ENCODE results near the gene CLEC2D. TPM values are rescaled to one million over a fixed set of nuclear protein-coding genes. Genes with fewer than 3 reads are reported as not detected.
"Not testable (repeated sequence)": the region's sequence is repeated elsewhere in the genome, so short reads cannot be mapped to it uniquely, and the experiment has no call there.

The CLEC2D gene
- total and polyA plus RNA-seq, 2 donors, result 3.4 to 31.2 TPM

DNA sequence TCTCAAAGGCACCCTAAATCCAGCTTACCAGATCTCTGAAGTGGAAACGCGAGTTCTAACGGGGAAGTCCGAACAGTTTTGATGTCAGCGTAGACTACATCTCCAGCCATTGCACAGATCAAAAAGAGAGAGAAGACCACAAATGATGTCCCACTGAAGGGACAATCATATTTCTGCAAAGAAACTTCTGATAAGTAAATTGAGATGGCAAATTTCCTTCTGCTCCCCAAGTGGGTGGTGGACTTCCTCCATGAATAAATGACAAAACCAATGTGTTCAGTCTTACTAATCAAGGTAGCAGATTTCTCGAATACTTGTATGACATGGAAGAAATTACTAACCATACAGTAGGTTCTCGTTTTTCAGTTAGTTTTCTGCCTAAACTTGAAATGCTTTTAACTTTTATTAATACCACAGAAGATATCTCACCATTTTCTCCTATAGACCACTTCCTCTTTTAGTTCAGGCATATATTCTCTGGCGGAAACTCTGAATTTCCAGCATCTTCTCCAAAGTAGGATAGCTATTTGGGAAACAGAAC, 63.5 kb downstream of the CLEC2D start, which contains the start of gene CLECL1:
TSS of gene CLECL1 (minus strand) at position 177 of the 541 bp plus-strand sequence.
- no peak within 1 kb of the TSS for H3K4me3 ChIP-seq (ENCODE audit: low read depth, low read length)
- H3K36me3 ChIP-seq (ENCODE audit: insufficient read depth), result no peaks in the 10 kb centered on the region
- DNase-seq (ENCODE audit: extremely low spot score), result no peak
- no peak within 1 kb of the TSS for H3K27ac ChIP-seq (ENCODE audit: low read depth)
- H3K4me1 ChIP-seq (ENCODE audit: insufficient read depth), result no peaks in the 10 kb centered on the region
- 84% methylated on average over 8 of the region's 8 CpGs for whole genome bisulfite sequencing

DNA sequence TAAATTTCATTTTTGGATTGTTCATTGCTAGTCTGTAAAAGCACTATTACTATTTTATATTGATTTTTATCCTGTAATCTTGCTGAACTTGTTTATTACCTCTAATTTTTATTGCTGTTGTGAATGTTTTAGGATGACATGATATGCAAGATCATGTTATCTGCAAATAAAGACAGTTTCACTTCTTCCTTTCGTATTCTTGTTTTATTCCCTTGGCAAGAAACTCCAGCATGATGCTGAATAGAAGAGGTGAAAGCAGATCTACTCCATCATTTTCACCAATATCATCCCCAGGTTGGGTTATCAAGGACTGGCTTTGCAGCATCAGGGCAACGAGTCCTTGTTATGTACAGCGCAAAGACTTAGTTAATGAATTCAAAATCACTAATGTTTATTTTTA, 66.1 kb downstream of the CLEC2D start:
- 81% methylated on average over 3 of the region's 3 CpGs for WGBS

DNA sequence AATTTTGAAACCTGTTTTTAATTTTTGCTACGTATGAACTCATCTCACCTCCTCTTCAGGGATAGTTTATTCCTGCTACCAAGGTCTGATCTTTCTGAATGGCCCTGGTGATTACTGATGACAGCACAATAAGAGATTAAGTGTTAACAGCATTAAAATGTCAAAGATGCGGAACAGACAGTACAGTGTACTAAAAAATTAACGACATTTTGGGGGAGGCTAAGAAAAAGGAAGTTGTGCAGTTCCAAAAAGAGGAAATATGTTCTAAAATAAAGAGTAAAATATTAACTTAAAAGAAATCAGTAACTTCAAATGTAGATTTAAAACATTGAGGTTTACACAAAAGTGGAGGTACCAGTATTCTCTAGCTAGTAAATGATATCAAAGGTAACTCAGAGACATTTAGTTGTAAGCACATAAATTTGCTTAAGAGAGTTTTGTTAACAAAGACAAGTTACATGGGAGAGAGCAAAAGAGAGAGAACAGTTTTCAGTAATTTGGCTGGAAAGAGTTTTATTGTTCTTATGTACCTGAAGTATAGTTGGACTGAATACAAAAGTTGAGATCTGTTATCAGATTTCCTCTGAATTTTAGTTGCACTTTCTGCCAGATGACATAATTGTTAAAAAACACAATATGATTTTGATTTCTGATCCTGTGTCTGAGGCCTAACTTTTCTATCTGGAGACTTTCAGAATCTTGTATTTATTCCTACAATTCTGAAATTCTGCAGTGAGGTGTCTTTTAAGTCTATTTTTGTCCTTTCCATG, 67.6 kb downstream of the CLEC2D start:
- no peak for DNase-seq (ENCODE audit: extremely low spot score)
- Histone ChIP-seq H3K4me3 (ENCODE audit: low read depth, low read length) (no peak overlapping the region), H3K4me1 (ENCODE audit: insufficient read depth) (no peaks in the 10 kb centered on the region), H3K27ac (ENCODE audit: low read depth) (no peak overlapping the region), H3K36me3 (ENCODE audit: insufficient read depth) (no peaks in the 10 kb centered on the region)
- WGBS, result 34% methylated on average over 3 of the region's 3 CpGs

More for the DNA sequence above, 66.1 kb downstream of the CLEC2D start:
- H3K4me1 ChIP-seq (ENCODE audit: insufficient read depth), result no peaks in the 10 kb centered on the region
- H3K36me3 ChIP-seq (ENCODE audit: insufficient read depth), result no peaks in the 10 kb centered on the region
- H3K27ac ChIP-seq (ENCODE audit: low read depth), result no peak overlapping the region
- H3K4me3 ChIP-seq (ENCODE audit: low read depth, low read length), result no peak overlapping the region
- no peak for DNase-seq (ENCODE audit: extremely low spot score)

DNA sequence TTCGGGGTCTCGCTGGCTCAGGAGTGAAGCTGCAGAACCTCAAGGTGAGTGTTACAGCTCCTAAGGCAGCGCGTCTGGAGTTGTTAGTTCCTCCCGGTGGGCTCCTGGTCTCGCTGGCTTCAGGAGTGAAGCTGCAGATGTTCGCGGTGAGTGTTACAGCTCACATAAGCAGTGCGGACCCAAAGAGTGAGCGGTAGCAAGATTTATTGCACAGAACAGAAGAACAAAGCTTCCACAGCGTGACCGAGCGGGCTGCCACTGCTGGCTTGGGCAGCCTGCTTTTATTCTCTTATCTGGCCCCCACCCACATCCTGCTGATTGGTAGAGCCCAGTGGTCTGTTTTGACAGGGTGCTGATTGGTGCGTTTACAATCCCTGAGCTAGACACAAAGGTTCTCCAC, 69.4 kb downstream of the CLEC2D start:
- not testable (repeated sequence) for H3K4me3 ChIP-seq (ENCODE audit: low read depth, low read length); H3K36me3 ChIP-seq (ENCODE audit: insufficient read depth); H3K27ac ChIP-seq (ENCODE audit: low read depth); DNase-seq (ENCODE audit: extremely low spot score); H3K4me1 ChIP-seq (ENCODE audit: insufficient read depth)
- 86% methylated on average over 14 of the region's 14 CpGs for WGBS

DNA sequence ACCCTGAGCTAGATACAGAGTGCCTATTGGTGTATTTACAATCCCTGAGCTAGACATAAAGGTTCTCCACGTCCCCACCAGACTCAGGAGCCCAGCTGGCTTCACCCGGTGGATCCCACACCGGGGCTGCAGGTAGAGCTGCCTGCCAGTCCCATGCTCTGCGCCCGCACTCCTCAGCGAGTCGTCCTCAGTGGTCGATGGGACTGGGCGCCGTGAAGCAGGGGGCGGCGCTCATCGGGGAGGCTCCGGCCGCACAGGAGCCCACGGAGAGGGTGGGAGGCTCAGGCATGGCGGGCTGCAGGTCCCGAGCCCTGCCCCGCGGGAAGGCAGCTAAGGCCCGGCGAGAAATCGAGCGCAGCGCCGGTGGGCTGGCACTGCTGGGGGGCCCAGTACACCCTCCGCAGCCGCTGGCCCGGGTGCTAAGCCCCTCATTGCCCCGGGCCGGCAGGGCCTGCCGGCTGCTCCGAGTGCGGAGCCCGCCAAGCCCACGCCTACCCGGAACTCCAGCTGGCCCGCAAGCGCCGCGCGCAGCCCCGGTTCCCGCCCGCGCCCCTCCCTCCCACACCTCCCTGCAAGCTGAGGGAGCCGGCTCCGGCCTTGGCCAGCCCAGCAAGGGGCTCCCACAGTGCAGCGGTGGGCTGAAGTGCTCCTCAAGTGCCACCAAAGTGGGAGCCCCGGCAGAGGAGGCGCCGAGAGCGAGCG, 70.0 kb downstream of the CLEC2D start:
- not testable (repeated sequence) for H3K27ac ChIP-seq (ENCODE audit: low read depth)

DNA sequence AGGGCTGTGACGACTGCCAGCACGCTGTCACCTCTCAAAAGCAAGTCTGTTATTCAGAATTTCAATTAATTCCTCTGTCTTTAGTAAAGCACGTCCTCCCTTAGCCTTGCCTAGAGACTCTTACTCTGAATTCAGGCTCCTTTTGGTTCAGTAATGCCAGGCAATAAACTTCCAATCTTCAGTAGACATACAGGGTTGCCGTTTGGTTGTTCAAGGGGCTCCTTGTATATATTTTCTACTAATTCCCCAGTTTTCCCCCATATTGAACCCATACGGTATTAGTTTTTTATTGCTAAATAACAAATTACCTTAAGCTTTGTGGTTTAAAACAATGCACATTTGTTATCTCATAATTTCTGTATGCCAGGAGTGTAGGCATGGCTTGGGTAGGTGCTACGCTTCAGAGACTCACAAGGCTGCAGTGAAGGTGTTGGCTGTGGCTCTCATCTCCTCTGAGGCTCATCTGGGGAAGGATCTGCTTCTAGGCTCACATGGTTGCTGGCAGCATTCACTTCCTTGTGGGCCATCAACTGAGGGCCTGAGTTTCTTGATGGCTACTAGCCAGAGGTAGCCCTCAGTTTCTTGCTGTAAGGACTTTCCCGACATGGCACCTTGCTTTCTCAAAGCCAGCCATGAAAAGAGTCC, 70.7 kb downstream of the CLEC2D start:
- Histone ChIP-seq H3K27ac (ENCODE audit: low read depth) (no peak overlapping the region), H3K36me3 (ENCODE audit: insufficient read depth) (no peaks in the 10 kb centered on the region), H3K4me1 (ENCODE audit: insufficient read depth) (no peaks in the 10 kb centered on the region), H3K4me3 (ENCODE audit: low read depth, low read length) (no peak overlapping the region)
- no peak for DNase-seq (ENCODE audit: extremely low spot score)
- 80% methylated on average over 7 of the region's 7 CpGs for WGBS

More for the DNA sequence above, 70.0 kb downstream of the CLEC2D start:
- not testable (repeated sequence) for DNase-seq (ENCODE audit: extremely low spot score); H3K4me1 ChIP-seq (ENCODE audit: insufficient read depth); H3K4me3 ChIP-seq (ENCODE audit: low read depth, low read length); H3K36me3 ChIP-seq (ENCODE audit: insufficient read depth)
- WGBS, result 67% methylated on average over 54 of the region's 54 CpGs

DNA sequence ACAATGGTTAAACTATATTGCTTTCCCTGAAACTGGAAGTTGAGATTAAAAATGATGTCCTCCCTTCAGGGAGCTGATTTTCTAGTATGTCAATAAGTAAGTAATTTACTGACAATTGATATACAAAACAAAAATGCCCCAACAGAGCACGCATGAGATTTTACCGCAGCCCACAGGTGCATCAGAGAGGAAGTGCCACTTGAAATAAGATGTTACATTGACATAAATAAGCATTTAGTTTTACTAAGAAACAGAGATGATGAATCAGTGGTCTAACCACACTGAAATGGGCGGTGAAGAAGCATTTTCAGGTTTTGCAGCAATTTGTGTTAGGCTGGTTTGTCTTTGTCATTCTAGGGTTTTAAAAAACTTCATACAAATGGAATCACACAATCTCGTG, 72.2 kb downstream of the CLEC2D start:
- Histone ChIP-seq H3K4me1 (ENCODE audit: insufficient read depth) (no peaks in the 10 kb centered on the region), H3K36me3 (ENCODE audit: insufficient read depth) (no peaks in the 10 kb centered on the region), H3K4me3 (ENCODE audit: low read depth, low read length) (no peak overlapping the region), H3K27ac (ENCODE audit: low read depth) (no peak overlapping the region)
- 75% methylated on average over 4 of the region's 4 CpGs for WGBS
- no peak for DNase-seq (ENCODE audit: extremely low spot score)

DNA sequence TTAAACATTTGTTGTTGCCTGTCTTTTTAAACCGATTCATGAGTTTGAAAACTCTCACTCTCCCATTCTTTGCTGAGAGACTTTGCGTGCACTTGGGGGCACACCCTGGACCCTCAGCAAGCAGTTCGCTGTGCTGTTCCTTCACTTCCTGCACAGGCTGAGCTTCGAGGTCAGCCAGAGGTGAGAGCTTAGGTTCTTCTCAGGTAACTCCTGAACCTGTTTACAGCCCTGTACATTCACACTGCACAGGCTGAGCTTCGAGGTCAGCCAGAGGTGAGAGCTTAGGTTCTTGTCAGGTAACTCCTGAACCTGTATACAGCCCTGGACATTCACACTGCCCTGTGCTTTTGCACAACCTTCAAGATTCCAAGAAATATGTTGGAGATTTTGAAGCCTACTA, 73.1 kb downstream of the CLEC2D start:
- no peak for DNase-seq (ENCODE audit: extremely low spot score)
- 59% methylated on average over 5 of the region's 5 CpGs for WGBS
- no peak overlapping the region for H3K27ac ChIP-seq (ENCODE audit: low read depth)
- no peak overlapping the region for H3K4me3 ChIP-seq (ENCODE audit: low read depth, low read length)
- no peaks in the 10 kb centered on the region for H3K36me3 ChIP-seq (ENCODE audit: insufficient read depth)
- no peaks in the 10 kb centered on the region for H3K4me1 ChIP-seq (ENCODE audit: insufficient read depth)

DNA sequence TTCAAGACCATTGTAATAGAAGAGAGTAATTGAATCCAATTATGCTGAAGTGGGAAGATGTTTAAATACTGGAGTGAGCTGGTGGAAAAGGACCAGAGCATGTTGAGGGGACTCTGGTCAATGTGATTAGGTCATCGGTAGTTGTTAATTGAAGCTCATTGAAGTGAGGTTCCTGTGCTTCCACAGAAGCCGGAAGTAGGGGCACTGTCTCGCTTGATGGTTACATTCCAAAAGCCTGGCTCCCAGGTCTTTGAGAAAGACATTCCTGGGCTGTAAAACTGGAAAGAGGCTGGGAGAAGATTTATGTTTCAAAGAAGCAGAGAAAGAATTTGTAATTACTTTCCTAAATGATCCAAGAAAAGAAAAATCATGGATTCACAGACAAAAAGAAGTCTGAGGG, 75.7 kb downstream of the CLEC2D start:
- H3K4me3 ChIP-seq (ENCODE audit: low read depth, low read length), result no peak overlapping the region
- H3K4me1 ChIP-seq (ENCODE audit: insufficient read depth), result no peaks in the 10 kb centered on the region
- WGBS, result 66% methylated on average over 3 of the region's 3 CpGs
- H3K36me3 ChIP-seq (ENCODE audit: insufficient read depth), result no peaks in the 10 kb centered on the region
- no peak for DNase-seq (ENCODE audit: extremely low spot score)
- no peak overlapping the region for H3K27ac ChIP-seq (ENCODE audit: low read depth)

Small RNAs within 50 kb of the gene (small RNA-seq; reads per million reads assigned to genes)
- gene AC010186.4, result not detected
- gene RNU6-700P, result not detected

Other genes with a start within 250 kb of the CLEC2D start
- gene KLRB1, start 61.8 kb upstream of the CLEC2D start, total RNA-seq, result 2.3 TPM
- 1.3 TPM for gene KLRB1, start 61.8 kb upstream of the CLEC2D start, polyA plus RNA-seq
- not detected for gene CLECL1, start 63.4 kb downstream of the CLEC2D start, total RNA-seq
- gene CLECL1, start 63.4 kb downstream of the CLEC2D start, polyA plus RNA-seq, result 0.37 TPM
- 13.7 TPM for gene CD69, start 91.2 kb downstream of the CLEC2D start, total RNA-seq
- 7.4 TPM for gene CD69, start 91.2 kb downstream of the CLEC2D start, polyA plus RNA-seq
- gene KLRF1, start 157.8 kb downstream of the CLEC2D start, total RNA-seq, result 1.5 TPM
- 0.34 TPM for gene KLRF1, start 157.8 kb downstream of the CLEC2D start, polyA plus RNA-seq
- gene CLEC2B, start 199.6 kb downstream of the CLEC2D start, total RNA-seq, result 20.4 TPM
- 9.3 TPM for gene CLEC2B, start 199.6 kb downstream of the CLEC2D start, polyA plus RNA-seq
- not detected for gene KLRF2, start 211.8 kb downstream of the CLEC2D start, total RNA-seq
- gene KLRF2, start 211.8 kb downstream of the CLEC2D start, polyA plus RNA-seq, result not detected

All from urinary bladder (tissue), 4 donors.